Measurements from ENCODE around the gene DIAPH1. TPM values are rescaled to one million over a fixed set of nuclear protein-coding genes. Genes with fewer than 3 reads are reported as not detected.

Gene DIAPH1
- total RNA-seq, 1 donor from 2014 or later: 136 TPM

DNA sequence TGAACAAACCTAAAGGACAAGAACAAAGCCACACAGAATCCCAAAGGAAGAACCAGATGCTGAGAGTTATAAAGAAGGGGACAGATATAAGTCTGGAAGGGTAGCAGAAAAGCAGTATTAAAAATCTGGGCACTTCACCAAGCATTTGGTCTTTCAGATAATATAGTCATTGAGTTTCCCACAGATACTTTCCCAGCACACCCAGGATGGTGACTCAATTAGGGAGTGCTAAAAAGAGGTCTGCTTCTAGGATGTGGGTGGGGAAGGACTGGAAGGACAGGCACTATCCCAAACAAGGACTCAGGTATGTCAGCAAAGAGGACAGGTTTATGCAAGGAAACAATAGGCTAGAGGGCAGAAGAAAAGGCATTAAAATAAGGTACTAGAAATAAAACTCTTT lies 59.3 kb downstream of the DIAPH1 start:
- H3K4me3 Mint-ChIP-seq: no peak overlapping the region
- H3K27ac Mint-ChIP-seq: no peak overlapping the region
- H3K36me3 Mint-ChIP-seq (ENCODE audit: low read depth): peaks cover 79% of the 10 kb centered on the region
- H3K27me3 Mint-ChIP-seq: no peaks in the 10 kb centered on the region
- POLR2A ChIA-PET: no interaction called here
- intact Hi-C loops (cut with micrococcal nuclease): loop anchor here (5.0 kb wide), 1 partner anchor 387 kb away; the partner anchor contains the start of gene PCDHB7
- H3K4me1 Mint-ChIP-seq: peaks cover 11% of the 10 kb centered on the region
- CTCF ChIA-PET: interaction anchor here (1.0 to 4.6 kb wide), 5 partner anchors 8 to 190 kb away, joined by 4 to 52 read pairs (median 16); partner anchors contain the start of genes PCDHGA11, PCDHGA12 and PCDHGB3
- no peaks in the 10 kb centered on the region for H3K9me3 Mint-ChIP-seq
- DNase-seq (no peak), ATAC-seq (ENCODE audit: low read depth) (no peak)
- TF ChIP-seq, protein P1, sequence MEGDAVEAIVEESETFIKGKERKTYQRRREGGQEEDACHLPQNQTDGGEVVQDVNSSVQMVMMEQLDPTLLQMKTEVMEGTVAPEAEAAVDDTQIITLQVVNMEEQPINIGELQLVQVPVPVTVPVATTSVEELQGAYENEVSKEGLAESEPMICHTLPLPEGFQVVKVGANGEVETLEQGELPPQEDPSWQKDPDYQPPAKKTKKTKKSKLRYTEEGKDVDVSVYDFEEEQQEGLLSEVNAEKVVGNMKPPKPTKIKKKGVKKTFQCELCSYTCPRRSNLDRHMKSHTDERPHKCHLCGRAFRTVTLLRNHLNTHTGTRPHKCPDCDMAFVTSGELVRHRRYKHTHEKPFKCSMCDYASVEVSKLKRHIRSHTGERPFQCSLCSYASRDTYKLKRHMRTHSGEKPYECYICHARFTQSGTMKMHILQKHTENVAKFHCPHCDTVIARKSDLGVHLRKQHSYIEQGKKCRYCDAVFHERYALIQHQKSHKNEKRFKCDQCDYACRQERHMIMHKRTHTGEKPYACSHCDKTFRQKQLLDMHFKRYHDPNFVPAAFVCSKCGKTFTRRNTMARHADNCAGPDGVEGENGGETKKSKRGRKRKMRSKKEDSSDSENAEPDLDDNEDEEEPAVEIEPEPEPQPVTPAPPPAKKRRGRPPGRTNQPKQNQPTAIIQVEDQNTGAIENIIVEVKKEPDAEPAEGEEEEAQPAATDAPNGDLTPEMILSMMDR (IDR thresholded peaks at IDR 0.05): no peak

DNA sequence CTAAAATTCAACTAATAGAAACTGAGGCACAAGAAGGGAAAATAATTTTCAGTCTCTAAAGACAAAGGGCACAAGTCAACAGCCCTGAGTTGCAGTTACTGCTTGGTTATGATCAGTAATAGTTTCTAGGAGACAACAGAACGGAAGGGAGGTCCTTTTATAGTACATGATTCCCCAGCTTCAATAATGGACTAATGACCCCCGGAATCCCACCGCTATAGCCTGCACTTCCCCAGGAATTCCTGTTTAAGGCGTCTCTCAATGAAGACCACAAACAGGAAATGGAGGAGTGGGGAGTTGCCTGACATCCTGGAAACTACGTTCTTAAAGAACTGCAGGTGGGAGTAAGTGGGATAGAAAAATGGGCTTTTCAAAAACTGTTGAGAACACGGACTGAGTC lies 60.6 kb downstream of the DIAPH1 start:
- Mint-ChIP-seq H3K27me3 (no peaks in the 10 kb centered on the region), H3K9me3 (no peaks in the 10 kb centered on the region), H3K27ac (peak overlapping the region; percentile 72), H3K4me1 (peaks cover 4% of the 10 kb centered on the region), H3K4me3 (no peak overlapping the region), H3K36me3 (ENCODE audit: low read depth) (peaks cover 73% of the 10 kb centered on the region)
- DNase-seq (no peak), ATAC-seq (ENCODE audit: low read depth) (no peak)
- POLR2A ChIA-PET: interaction anchor here (1.0 to 1.8 kb wide), 4 partner anchors 127 to 238 kb away, joined by 3 to 5 read pairs (median 5); partner anchors contain the start of genes PCDHGA10, PCDHGA11, PCDHGA12 and TAF7
- CTCF ChIA-PET: interaction anchor here (0.9 to 4.6 kb wide), 22 partner anchors 9 to 335 kb away, joined by 3 to 52 read pairs (median 6); partner anchors contain the start of genes PCDHB14, PCDHGA10, PCDHGA11 and PCDHGA12
- TF ChIP-seq, protein P1 (IDR thresholded peaks at IDR 0.05): no peak
- intact Hi-C loops (cut with micrococcal nuclease): loop anchor here (1.0 to 5.0 kb wide), 5 partner anchors 83 to 386 kb away; partner anchors contain the start of genes PCDHB7, PCDHGA12, PCDHGA6 and PCDHGC3

DNA sequence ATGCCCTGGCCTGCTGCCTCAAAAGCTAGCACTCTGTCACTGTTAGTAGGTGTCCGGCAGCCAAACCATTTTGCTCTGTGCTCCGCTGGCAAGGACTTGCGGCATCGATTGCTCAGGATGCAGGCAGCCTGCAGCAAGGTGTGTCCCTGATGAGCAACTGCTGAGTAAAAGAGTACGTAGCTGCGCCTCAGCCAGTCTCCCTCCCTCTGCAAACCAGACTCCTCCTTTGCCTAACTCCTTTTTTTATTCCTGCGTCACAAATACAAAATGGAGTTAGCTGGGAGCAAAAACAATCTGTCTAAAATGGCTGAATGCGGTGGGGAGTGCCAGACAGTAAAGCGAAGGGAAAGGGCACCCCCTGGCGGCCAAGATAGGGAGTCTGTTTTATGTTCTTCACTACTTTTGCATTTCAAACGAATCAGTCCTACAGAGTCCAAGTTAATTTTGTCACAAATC lies 61.1 kb downstream of the DIAPH1 start:
- DNase-seq (peak; percentile 66), ATAC-seq (ENCODE audit: low read depth) (peak; percentile 82)
- H3K4me3 Mint-ChIP-seq: no peak overlapping the region
- TF ChIP-seq, protein P1 (IDR thresholded peaks at IDR 0.05): peak; percentile 38
- peaks cover 68% of the 10 kb centered on the region for H3K36me3 Mint-ChIP-seq (ENCODE audit: low read depth)
- no peaks in the 10 kb centered on the region for H3K9me3 Mint-ChIP-seq
- intact Hi-C loops (cut with micrococcal nuclease): loop anchor here (1.0 to 5.0 kb wide), 5 partner anchors 82 to 385 kb away; partner anchors contain the start of genes PCDHB7, PCDHGA12, PCDHGA6 and PCDHGC3
- no peaks in the 10 kb centered on the region for H3K27me3 Mint-ChIP-seq
- POLR2A ChIA-PET: interaction anchor here (1.0 to 1.8 kb wide), 4 partner anchors 127 to 237 kb away, joined by 3 to 5 read pairs (median 5); partner anchors contain the start of genes PCDHGA10, PCDHGA11, PCDHGA12 and TAF7
- CTCF ChIA-PET: interaction anchor here (0.9 to 4.6 kb wide), 22 partner anchors 9 to 334 kb away, joined by 3 to 52 read pairs (median 6); partner anchors contain the start of genes PCDHB14, PCDHGA10, PCDHGA11 and PCDHGA12
- H3K27ac Mint-ChIP-seq: peak overlapping the region; percentile 72
- H3K4me1 Mint-ChIP-seq: peaks cover 4% of the 10 kb centered on the region

DNA sequence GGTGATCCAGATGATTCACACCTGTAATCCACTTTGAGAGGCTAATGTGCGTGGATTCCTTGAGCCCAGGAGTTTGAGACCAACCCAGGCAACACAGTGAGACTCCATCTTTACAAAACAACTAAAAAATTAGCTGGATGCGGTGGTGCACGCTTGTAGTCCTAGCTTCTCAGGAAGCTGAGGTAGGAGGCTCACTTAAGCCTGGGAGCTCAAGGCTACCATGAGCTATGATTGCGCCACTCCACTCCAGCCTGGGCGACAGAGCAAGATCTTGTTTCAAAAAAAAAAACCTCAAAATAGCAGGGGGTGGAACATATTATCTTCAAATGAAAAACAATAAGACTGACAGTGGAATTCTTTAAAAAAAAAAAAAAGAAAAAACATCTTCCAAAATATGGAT lies 70.9 kb downstream of the DIAPH1 start:
- ChIA-PET POLR2A (interaction anchor here (0.7 kb wide), 1 partner anchor 14 kb away, joined by 3 read pairs; no protein-coding TSS in a partner anchor), CTCF (interaction anchor here (0.7 to 1.3 kb wide), 2 partner anchors 10 to 14 kb away, joined by 3 to 6 read pairs; no protein-coding TSS in a partner anchor)
- H3K27me3 Mint-ChIP-seq: no peaks in the 10 kb centered on the region
- peaks cover 10% of the 10 kb centered on the region for H3K9me3 Mint-ChIP-seq
- DNase-seq (no peak), ATAC-seq (ENCODE audit: low read depth) (no peak)
- peaks cover 8% of the 10 kb centered on the region for H3K4me1 Mint-ChIP-seq
- TF ChIP-seq, protein P1 (IDR thresholded peaks at IDR 0.05): no peak
- peaks cover 81% of the 10 kb centered on the region for H3K36me3 Mint-ChIP-seq (ENCODE audit: low read depth)
- intact Hi-C loops (cut with micrococcal nuclease): no loop called here
- H3K27ac Mint-ChIP-seq: no peak overlapping the region
- H3K4me3 Mint-ChIP-seq: no peak overlapping the region

DNA sequence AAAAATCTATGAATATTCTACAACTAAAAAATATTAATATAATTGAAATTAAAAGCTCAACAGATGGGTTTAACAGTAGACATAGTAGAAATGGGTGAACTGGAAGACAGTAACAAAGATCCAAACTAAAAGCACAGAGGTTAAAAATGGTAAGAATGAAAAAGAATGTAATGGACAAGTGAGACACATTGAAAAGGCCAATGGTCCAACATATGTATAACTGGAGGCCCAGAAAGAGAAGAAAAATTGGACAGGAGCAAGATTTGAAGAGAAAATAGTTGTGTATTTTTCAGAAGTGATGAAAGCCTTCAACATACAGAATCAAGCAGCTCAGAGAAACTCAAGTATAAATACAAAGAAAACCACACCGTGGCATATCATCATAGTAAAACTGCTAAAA lies 71.3 kb downstream of the DIAPH1 start:
- ChIA-PET POLR2A (interaction anchor here (0.7 kb wide), 1 partner anchor 15 kb away, joined by 3 read pairs; no protein-coding TSS in a partner anchor), CTCF (interaction anchor here (0.7 to 1.3 kb wide), 2 partner anchors 10 to 15 kb away, joined by 3 to 6 read pairs; no protein-coding TSS in a partner anchor)
- H3K27ac Mint-ChIP-seq: no peak overlapping the region
- ATAC-seq (ENCODE audit: low read depth) (no peak), DNase-seq (no peak)
- peaks cover 10% of the 10 kb centered on the region for H3K9me3 Mint-ChIP-seq
- H3K27me3 Mint-ChIP-seq: no peaks in the 10 kb centered on the region
- peaks cover 83% of the 10 kb centered on the region for H3K36me3 Mint-ChIP-seq (ENCODE audit: low read depth)
- intact Hi-C loops (cut with micrococcal nuclease): no loop called here
- no peak overlapping the region for H3K4me3 Mint-ChIP-seq
- H3K4me1 Mint-ChIP-seq: peaks cover 8% of the 10 kb centered on the region
- TF ChIP-seq, protein P1 (IDR thresholded peaks at IDR 0.05): no peak

All from activated B cell treated with CpG ODN at 0.5 μM for 24 hours (primary cell).